ENCODE results near the gene URB2.

GRCh38 chr1:229693129-229693900 lies 67.3 kb downstream of the URB2 start:
- TF ChIP-seq CTCF (IDR thresholded peaks at IDR 0.05; ENCODE audit: low read depth, low read length, missing input control) (no peak), SP1 (IDR thresholded peaks at IDR 0.05) (no peak), REST (IDR thresholded peaks at IDR 0.05) (no peak), JUND (IDR thresholded peaks at IDR 0.05) (no peak)

All from liver (tissue), 3 donors.